H9 (cell line): ENCODE results near the gene OR52K2. TPM values are rescaled to one million over a fixed set of nuclear protein-coding genes. Genes with fewer than 3 reads are reported as not detected.

ENCODE experiments used
- DNase-seq: peaks from one replicate; pipeline ENCODE4 v3.0.0-alpha.2; 2017
- H2AFZ ChIP-seq: one replicate; pipeline ENCODE4 v1.6.1; 2013; ENCODE audit warnings: mild to moderate bottlenecking, low read length, control low read depth, moderate library complexity
- H2AK5ac ChIP-seq: 2 replicates; pipeline ENCODE4 v1.6.1; 2013; ENCODE audit warnings: low read length, control low read depth, mixed read lengths; ENCODE audit not compliant: insufficient read length
- H2BK120ac ChIP-seq: one replicate; pipeline ENCODE4 v1.6.1; 2013; ENCODE audit warnings: low read depth, mild to moderate bottlenecking, low read length, control low read depth, inconsistent platforms; ENCODE audit not compliant: poor library complexity, severe bottlenecking
- H2BK12ac ChIP-seq: 2 replicates; pipeline ENCODE4 v1.6.1; 2013; ENCODE audit warnings: low read length, control low read depth, mixed read lengths, low read depth; ENCODE audit not compliant: insufficient read length
- H2BK15ac ChIP-seq: 2 replicates; pipeline ENCODE4 v1.6.1; 2013; ENCODE audit warnings: low read depth, low read length, control low read depth
- H2BK20ac ChIP-seq: one replicate; pipeline ENCODE4 v1.6.1; 2013; ENCODE audit warnings: low read depth, mild to moderate bottlenecking, low read length, control low read depth, inconsistent platforms; ENCODE audit not compliant: poor library complexity, severe bottlenecking
- H2BK5ac ChIP-seq: 2 replicates; pipeline ENCODE4 v1.6.1; 2013; ENCODE audit warnings: low read length, control low read depth, mixed read lengths; ENCODE audit not compliant: insufficient read length
- H3K14ac ChIP-seq: 2 replicates; pipeline ENCODE4 v1.6.1; 2013; ENCODE audit warnings: low read length, control low read depth; ENCODE audit not compliant: insufficient read depth
- H3K18ac ChIP-seq: 2 replicates; pipeline ENCODE4 v1.6.1; 2013; ENCODE audit warnings: low read depth, mild to moderate bottlenecking, mixed read lengths, low read length, control low read depth; ENCODE audit not compliant: insufficient read length
- H3K23ac ChIP-seq: 2 replicates; pipeline ENCODE4 v1.6.1; 2013; ENCODE audit warnings: low read length, control low read depth, mixed read lengths, low read depth; ENCODE audit not compliant: insufficient read length
- H3K23me2 ChIP-seq: 2 replicates; pipeline ENCODE4 v1.6.1; 2013; ENCODE audit warnings: low read depth, mild to moderate bottlenecking, mixed read lengths, low read length, control low read depth; ENCODE audit not compliant: insufficient read length, poor library complexity, severe bottlenecking
- H3K27ac ChIP-seq: 2 replicates; pipeline ENCODE4 v1.5.1; 2013; ENCODE audit warnings: low read length, control low read depth, mixed read lengths, low read depth; ENCODE audit not compliant: insufficient read length
- H3K27me3 ChIP-seq: 2 replicates; pipeline ENCODE4 v1.6.1; 2013; ENCODE audit warnings: low read length, control low read depth, inconsistent platforms; ENCODE audit not compliant: insufficient read depth
- H3K4ac ChIP-seq: 2 replicates; pipeline ENCODE4 v1.6.1; 2013; ENCODE audit warnings: low read depth, mild to moderate bottlenecking, control low read depth, inconsistent platforms, low read length, moderate library complexity
- H3K4me1 ChIP-seq: 2 replicates; pipeline ENCODE4 v1.6.1; 2013; ENCODE audit warnings: low read length, control low read depth, inconsistent platforms; ENCODE audit not compliant: insufficient read depth
- H3K4me2 ChIP-seq: 2 replicates; pipeline ENCODE4 v1.6.1; 2013; ENCODE audit warnings: low read length, control low read depth, mixed read lengths; ENCODE audit not compliant: insufficient read length, insufficient read depth
- H3K56ac ChIP-seq: 2 replicates; pipeline ENCODE4 v1.6.1; 2013; ENCODE audit warnings: low read depth, mild to moderate bottlenecking, mixed read lengths, low read length, control low read depth; ENCODE audit not compliant: insufficient read length
- H3K79me1 ChIP-seq: 2 replicates; pipeline ENCODE4 v1.6.1; 2013; ENCODE audit warnings: low read depth, mild to moderate bottlenecking, moderate library complexity, low read length, control low read depth, inconsistent platforms; ENCODE audit not compliant: insufficient read depth, poor library complexity, severe bottlenecking
- H3K79me2 ChIP-seq: 2 replicates; pipeline ENCODE4 v1.6.1; 2013; ENCODE audit warnings: low read length, control low read depth, inconsistent platforms; ENCODE audit not compliant: insufficient read depth
- H3K9ac ChIP-seq: 2 replicates; pipeline ENCODE4 v1.6.1; 2013; ENCODE audit warnings: low read length, control low read depth, mixed read lengths; ENCODE audit not compliant: insufficient read length; ENCODE audit errors: extremely low read depth
- H3K9me3 ChIP-seq: one replicate; pipeline ENCODE4 v1.6.1; 2013; ENCODE audit warnings: low read depth, low read length, inconsistent platforms; ENCODE audit not compliant: control insufficient read depth
- H3T11ph ChIP-seq: one replicate; pipeline ENCODE4 v1.6.1; 2013; ENCODE audit warnings: mild to moderate bottlenecking, low read length, control low read depth, inconsistent platforms
- H4K20me1 ChIP-seq: one replicate; pipeline ENCODE4 v1.6.1; 2013; ENCODE audit not compliant: control insufficient read depth, insufficient read length, insufficient read depth
- H4K5ac ChIP-seq: 2 replicates; pipeline ENCODE4 v1.6.1; 2013; ENCODE audit warnings: low read depth, mild to moderate bottlenecking, mixed read lengths, low read length, control low read depth; ENCODE audit not compliant: insufficient read length
- H4K8ac ChIP-seq: replicated peaks from 2 replicates; pipeline ENCODE4 v1.6.1; 2013; ENCODE audit warnings: low read length, control low read depth, mixed read lengths, low read depth; ENCODE audit not compliant: insufficient read length
- H4K91ac ChIP-seq: 2 replicates; pipeline ENCODE4 v1.6.1; 2013; ENCODE audit warnings: low read depth, mild to moderate bottlenecking, moderate library complexity, mixed read lengths, low read length, control low read depth; ENCODE audit not compliant: insufficient read length
- H3K27ac Mint-ChIP-seq, 3 experiments: 2 replicates in 2 of 3; 3 replicates in 1 of 3; pipeline ENCODE4 v1.8.0; 2020 to 2021; ENCODE audit warnings: mixed read lengths in 3 of 3, mild to moderate bottlenecking in 1 of 3, moderate library complexity in 1 of 3
- H3K27me3 Mint-ChIP-seq: 2 replicates; pipeline ENCODE4 v1.8.0; 2021; ENCODE audit warnings: low read depth, mild to moderate bottlenecking, moderate library complexity, mixed read lengths
- H3K36me3 Mint-ChIP-seq, 3 experiments: 2 replicates in 2 of 3; 3 replicates in 1 of 3; pipeline ENCODE4 v1.8.0; 2020 to 2021; ENCODE audit warnings: low read depth in 3 of 3, mixed read lengths in 3 of 3; ENCODE audit not compliant: insufficient read depth in 1 of 3
- H3K4me1 Mint-ChIP-seq, 2 experiments: 2 replicates each; pipeline ENCODE4 v1.8.0; 2020; ENCODE audit warnings: mixed read lengths in 2 of 2
- H3K4me3 Mint-ChIP-seq, 2 experiments: 2 replicates in 1 of 2; 3 replicates in 1 of 2; pipeline ENCODE4 v1.8.0; 2020 to 2021; ENCODE audit warnings: mild to moderate bottlenecking in 2 of 2, mixed read lengths in 2 of 2, moderate library complexity in 1 of 2
- H3K9me3 Mint-ChIP-seq, 2 experiments: 2 replicates in 1 of 2; 3 replicates in 1 of 2; pipeline ENCODE4 v1.8.0; 2020; ENCODE audit warnings: mild to moderate bottlenecking in 2 of 2, mixed read lengths in 2 of 2, moderate library complexity in 1 of 2
- CTCF ChIP-seq: fragments of 200-600 bp; sonication (generic); conservative IDR thresholded peaks from 3 replicates; pipeline ENCODE4 v1.8.0; 2021; ENCODE audit warnings: antibody characterized with exemption, mild to moderate bottlenecking
- WGBS: extraction: QIAGEN DNeasy Blood & Tissue Kit; methylation state at CpG from one replicate; pipeline ENCODE4 v1.1.7; 2013; ENCODE audit warnings: missing lambda C conversion rate, low lambda C conversion rate, mixed read lengths; ENCODE audit not compliant: insufficient read length; ENCODE audit errors: extremely low coverage; 5-methylcytosine and 5-hydroxymethylcytosine counted together
- total RNA-seq: library from RNA; stranded (reverse); gene quantifications from 2 replicates; pipeline ENCODE4 v1.2.1, GENCODE V29; 2021

Gene OR52K2
- total RNA-seq, 1 experiment from 2014 or later = not detected

GRCh38 chr11:4460151-4460550 is 11.1 kb downstream of the OR52K2 start:
- DNase-seq = no peak
- no peak overlapping the region for H4K5ac ChIP-seq
- WGBS = no CpG with 5 or more reads among the region's 4 CpGs

More at GRCh38 chr11:4460151-4460550, 11.1 kb downstream of the OR52K2 start:
- Histone ChIP-seq H2BK5ac (no peak overlapping the region), H3T11ph (no peak overlapping the region), H3K79me1 (no peaks in the 10 kb centered on the region), H3K14ac (no peak overlapping the region), H3K4me2 (no peak overlapping the region), H2BK15ac (no peak overlapping the region), H3K4ac (no peak overlapping the region), H2AFZ (no peak overlapping the region), H4K20me1 (no peaks in the 10 kb centered on the region), H4K8ac (no peak overlapping the region), H3K18ac (no peak overlapping the region), H2BK120ac (no peak overlapping the region), H2BK20ac (no peak overlapping the region), H2BK12ac (no peak overlapping the region), H2AK5ac (no peak overlapping the region), H3K27ac (no peak overlapping the region), H3K27me3 (no peaks in the 10 kb centered on the region), H3K23me2 (no peaks in the 10 kb centered on the region), H3K79me2 (no peaks in the 10 kb centered on the region), H3K23ac (no peak overlapping the region), H3K9me3 (no peaks in the 10 kb centered on the region), H4K91ac (no peak overlapping the region), H3K4me1 (no peaks in the 10 kb centered on the region; the same call in 1 of the 2 replicates), H3K9ac (no peak overlapping the region), H3K56ac (no peak overlapping the region)
- Mint-ChIP-seq H3K9me3 (peaks cover 14 to 16% of the 10 kb centered on the region in 2 experiments), H3K4me1 (peaks cover 4 to 12% of the 10 kb centered on the region in 2 experiments), H3K27me3 (peaks cover 5% of the 10 kb centered on the region; the same call in 1 of the 2 replicates), H3K27ac (no peak overlapping the region), H3K36me3 (peaks cover 7 to 17% (median 13%) of the 10 kb centered on the region in 3 experiments; a peak in 6 of 7 replicates), H3K4me3 (no peak overlapping the region)
- no peak for TF ChIP-seq CTCF
